LNCaP clone FGC (cell line): Measurements from ENCODE around the gene MRPS27.

Experiments used
- DNase-seq: peaks from one replicate; pipeline ENCODE4 v3.0.0-alpha.2; 2011; ENCODE audit warnings: low read depth
- H3K4me3 ChIP-seq: 2 replicates; pipeline ENCODE4 v1.5.1; 2011; ENCODE audit warnings: mild to moderate bottlenecking, low read depth, low read length, control low read depth
- TF ChIP-seq, protein P1 (sequence below): IDR thresholded peaks from 2 replicates; pipeline ENCODE4 v1.5.1; 2012; ENCODE audit warnings: mild to moderate bottlenecking; ENCODE audit not compliant: control insufficient read depth, insufficient read depth; ENCODE audit errors: extremely low read depth

The MRPS27 gene

DNA sequence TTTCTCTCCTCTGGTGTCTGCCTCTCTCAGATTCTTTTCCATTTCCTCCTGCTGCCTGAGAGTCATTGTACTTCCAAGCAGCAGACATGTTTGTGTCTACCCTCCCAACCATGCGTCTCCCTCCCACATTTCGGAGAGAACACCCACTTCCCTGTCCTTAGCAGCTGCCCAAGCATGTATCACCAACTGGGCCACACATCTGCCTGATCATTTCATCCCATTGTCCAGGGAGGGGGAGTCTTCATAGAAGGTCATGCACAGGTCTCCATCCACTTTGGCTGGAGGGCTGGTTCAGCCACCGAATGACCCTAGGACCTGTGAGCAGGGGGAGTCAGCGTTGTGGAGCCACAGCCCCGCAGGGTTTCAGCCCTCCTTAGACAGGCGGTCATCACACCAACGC, 137.4 kb downstream of the MRPS27 start:
- TF ChIP-seq, protein P1, sequence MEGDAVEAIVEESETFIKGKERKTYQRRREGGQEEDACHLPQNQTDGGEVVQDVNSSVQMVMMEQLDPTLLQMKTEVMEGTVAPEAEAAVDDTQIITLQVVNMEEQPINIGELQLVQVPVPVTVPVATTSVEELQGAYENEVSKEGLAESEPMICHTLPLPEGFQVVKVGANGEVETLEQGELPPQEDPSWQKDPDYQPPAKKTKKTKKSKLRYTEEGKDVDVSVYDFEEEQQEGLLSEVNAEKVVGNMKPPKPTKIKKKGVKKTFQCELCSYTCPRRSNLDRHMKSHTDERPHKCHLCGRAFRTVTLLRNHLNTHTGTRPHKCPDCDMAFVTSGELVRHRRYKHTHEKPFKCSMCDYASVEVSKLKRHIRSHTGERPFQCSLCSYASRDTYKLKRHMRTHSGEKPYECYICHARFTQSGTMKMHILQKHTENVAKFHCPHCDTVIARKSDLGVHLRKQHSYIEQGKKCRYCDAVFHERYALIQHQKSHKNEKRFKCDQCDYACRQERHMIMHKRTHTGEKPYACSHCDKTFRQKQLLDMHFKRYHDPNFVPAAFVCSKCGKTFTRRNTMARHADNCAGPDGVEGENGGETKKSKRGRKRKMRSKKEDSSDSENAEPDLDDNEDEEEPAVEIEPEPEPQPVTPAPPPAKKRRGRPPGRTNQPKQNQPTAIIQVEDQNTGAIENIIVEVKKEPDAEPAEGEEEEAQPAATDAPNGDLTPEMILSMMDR: no peak
- no peak for DNase-seq
- H3K4me3 ChIP-seq: no peak overlapping the region

DNA sequence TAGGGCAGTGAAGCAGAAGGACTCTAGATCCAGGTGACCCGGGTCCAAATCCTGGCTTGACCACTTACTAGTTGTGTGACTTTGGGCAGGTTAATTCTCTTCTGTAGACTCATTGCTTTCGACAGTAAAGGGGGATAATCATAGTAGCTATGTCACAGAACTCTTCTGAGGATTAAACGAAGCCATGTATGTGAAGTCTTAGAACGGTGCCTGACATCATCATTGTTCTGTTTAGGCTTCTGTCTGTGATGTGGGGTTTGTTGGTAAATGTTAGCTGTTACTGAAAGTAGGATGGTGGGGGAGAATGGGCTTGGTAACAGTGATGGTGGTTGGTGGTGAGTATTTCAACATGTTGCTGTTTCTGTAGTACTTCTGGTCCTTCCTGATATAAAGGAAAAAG, 139.1 kb downstream of the MRPS27 start:
- no peak overlapping the region for H3K4me3 ChIP-seq
- TF ChIP-seq, protein P1: no peak
- no peak for DNase-seq

DNA sequence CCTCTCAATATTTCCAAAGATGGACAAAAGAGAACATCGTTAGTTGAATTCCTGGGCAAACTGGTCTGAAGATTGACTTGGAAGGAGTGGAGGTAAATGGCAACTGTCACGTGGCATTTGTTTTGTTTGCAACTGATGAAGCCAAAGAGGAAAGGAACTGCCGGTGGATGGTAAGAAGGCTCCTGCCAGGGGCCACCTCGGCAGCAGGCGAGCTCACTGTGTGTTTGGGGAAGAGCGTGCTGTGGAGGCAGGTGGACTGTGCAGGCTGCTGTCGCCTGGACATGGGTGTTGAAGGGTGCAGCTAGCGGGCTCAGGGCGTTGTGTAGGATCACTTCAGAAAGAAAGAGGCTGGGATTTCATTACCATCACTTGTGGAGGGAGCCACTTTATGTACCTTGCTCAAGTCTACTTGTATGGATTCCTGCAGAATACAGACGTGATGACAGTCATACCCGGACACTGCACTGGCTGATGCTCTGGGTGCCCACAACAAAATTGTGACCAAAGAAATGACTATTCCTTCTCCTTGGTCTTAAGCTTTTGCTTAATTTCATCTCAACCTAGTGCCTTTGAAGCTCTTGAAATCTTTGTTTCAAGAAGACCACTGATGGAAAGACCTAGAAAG, 140.1 kb downstream of the MRPS27 start:
- TF ChIP-seq, protein P1: no peak
- peak; percentile 34 for DNase-seq
- H3K4me3 ChIP-seq: no peak overlapping the region

DNA sequence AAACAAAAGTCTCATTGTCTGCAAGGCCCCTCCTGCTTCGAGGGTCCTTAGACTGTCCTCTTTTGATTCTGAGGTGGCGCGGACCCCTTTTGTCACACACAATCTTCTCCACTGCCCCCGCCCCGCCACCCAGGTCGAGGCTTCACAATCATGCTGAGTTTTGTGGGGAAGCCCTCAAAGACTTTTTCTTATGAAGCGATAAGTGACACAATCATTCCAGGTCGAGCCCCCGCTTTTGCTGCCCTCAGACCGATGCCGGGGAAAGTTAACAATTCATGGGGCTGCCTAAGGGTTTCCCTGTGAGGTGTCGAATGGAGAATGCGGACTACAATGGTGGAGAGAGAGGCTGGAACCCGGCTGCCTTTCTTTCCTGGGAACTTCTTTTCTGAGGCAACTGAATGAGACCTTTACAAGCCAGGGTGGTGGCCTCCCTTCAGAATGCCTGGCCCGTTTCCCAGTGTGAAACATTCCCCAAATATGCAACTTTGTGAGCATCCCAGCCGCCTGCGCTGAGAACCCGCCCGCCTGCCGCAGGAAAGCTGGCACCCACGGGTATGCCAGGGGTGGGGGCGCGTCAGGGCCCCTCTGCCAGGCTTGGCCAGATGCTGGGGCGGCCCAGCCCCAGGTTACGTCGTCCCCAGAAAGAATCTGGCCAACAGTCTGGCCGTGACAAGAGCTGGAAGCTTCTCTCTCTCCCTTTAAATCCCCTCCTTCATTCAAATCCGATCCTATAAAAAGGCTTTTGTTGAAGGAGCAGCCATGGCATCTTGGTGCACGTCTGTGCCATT, 140.8 kb downstream of the MRPS27 start:
- DNase-seq: no peak
- TF ChIP-seq, protein P1: no peak
- H3K4me3 ChIP-seq: no peak overlapping the region

DNA sequence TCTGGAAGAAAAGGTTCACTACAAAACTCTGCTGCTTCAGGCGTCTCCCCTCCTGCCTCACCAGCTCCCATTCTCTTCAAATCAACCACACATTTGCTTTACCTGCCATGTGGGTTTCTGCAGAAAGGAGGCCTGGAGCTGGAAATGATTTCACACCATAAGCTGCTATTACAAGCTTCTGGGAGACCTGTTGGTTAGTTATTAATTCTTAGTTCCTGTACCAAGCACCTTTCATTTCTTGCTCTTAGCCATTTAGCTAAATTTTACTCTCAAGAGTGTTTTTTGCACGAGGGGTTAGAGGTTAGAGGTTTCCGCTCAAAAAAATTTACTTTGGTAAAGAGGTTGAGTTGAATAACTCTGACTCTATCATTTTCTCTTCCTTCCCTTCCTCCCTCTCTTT, 142.5 kb downstream of the MRPS27 start:
- TF ChIP-seq, protein P1: no peak
- H3K4me3 ChIP-seq: no peak overlapping the region

DNA sequence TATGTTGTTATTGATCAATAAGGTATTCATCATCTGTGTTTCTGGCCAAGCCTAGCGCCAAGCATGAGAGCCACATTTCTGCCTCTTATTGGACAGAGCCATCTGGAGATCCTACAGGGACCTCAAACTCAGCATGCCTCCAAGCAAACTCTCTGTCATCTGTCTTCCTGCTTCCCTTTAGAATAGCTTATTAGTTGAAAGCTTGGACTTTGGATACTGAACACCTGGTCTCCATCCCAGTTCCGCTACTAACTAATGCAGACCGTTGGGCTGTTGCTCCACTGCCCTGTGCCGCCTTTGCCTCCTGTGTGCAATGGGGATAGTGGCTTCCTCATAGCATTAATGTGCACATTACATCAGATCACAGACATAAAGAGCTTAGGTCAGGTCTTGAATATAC, 147.3 kb downstream of the MRPS27 start:
- no peak for DNase-seq
- TF ChIP-seq, protein P1: no peak
- no peak overlapping the region for H3K4me3 ChIP-seq

More for the DNA sequence above, 142.5 kb downstream of the MRPS27 start:
- DNase-seq: no peak
